RKO (cell line): ENCODE data around the gene ADAMTS13.
"Not testable (repeated sequence)": the region's sequence is repeated elsewhere in the genome, so short reads cannot be mapped to it uniquely, and the experiment has no call there.

ENCODE experiments used
- DNase-seq: peaks from one replicate; pipeline ENCODE4 v3.0.0-alpha.2; 2016; ENCODE audit warnings: low spot score

Gene ADAMTS13

GRCh38 chr9:133425049-133425632, 3.0 kb downstream of the ADAMTS13 start:
- DNase-seq, result no peak

GRCh38 chr9:133426011-133426410, 3.8 kb downstream of the ADAMTS13 start:
- no peak for DNase-seq

- no peak for DNase-seq
Measured at GRCh38 chr9:133427658-133428348, 5.6 kb downstream of the ADAMTS13 start.

- DNase-seq, result no peak
Measured at GRCh38 chr9:133428617-133429101, 6.5 kb downstream of the ADAMTS13 start.

- no peak for DNase-seq
Measured at GRCh38 chr9:133429214-133429613, 7.0 kb downstream of the ADAMTS13 start.

GRCh38 chr9:133429641-133430161, 7.5 kb downstream of the ADAMTS13 start:
- no peak for DNase-seq

- no peak for DNase-seq
Measured at GRCh38 chr9:133430244-133430643, 8.1 kb downstream of the ADAMTS13 start.

GRCh38 chr9:133433351-133433843, 11.2 kb downstream of the ADAMTS13 start:
- no peak for DNase-seq

GRCh38 chr9:133436681-133437080, 14.5 kb downstream of the ADAMTS13 start:
- no peak for DNase-seq

GRCh38 chr9:133437753-133438531, 15.8 kb downstream of the ADAMTS13 start:
- DNase-seq, result no peak

GRCh38 chr9:133439337-133439736, 17.2 kb downstream of the ADAMTS13 start:
- DNase-seq, result no peak

GRCh38 chr9:133440874-133441273, 18.7 kb downstream of the ADAMTS13 start:
- DNase-seq, result no peak

GRCh38 chr9:133441571-133441970, 19.4 kb downstream of the ADAMTS13 start:
- DNase-seq, result no peak

- no peak for DNase-seq
Measured at GRCh38 chr9:133443248-133443647, 21.1 kb downstream of the ADAMTS13 start.

GRCh38 chr9:133443982-133444381, 21.8 kb downstream of the ADAMTS13 start:
- DNase-seq, result peak; percentile 59

- no peak for DNase-seq
Measured at GRCh38 chr9:133445293-133445969, 23.3 kb downstream of the ADAMTS13 start.

- no peak for DNase-seq
Measured at GRCh38 chr9:133448487-133448972, 26.4 kb downstream of the ADAMTS13 start.

GRCh38 chr9:133449760-133450159, 27.6 kb downstream of the ADAMTS13 start:
- peak; percentile 76 for DNase-seq

GRCh38 chr9:133451865-133452264, 29.7 kb downstream of the ADAMTS13 start:
- DNase-seq, result not testable (repeated sequence)

- DNase-seq, result no peak
Measured at GRCh38 chr9:133452562-133452961, 30.4 kb downstream of the ADAMTS13 start.

- no peak for DNase-seq
Measured at GRCh38 chr9:133453651-133454050, 31.5 kb downstream of the ADAMTS13 start.

- no peak for DNase-seq
Measured at GRCh38 chr9:133454325-133454724, 32.2 kb downstream of the ADAMTS13 start.
